Lower leg skin (tissue), 3 donors: ENCODE results near the gene ABI3.

Experiments
- CTCF ChIP-seq, 3 donors: fragments of 450-650 bp; IDR thresholded peaks; one replicate each; pipeline ENCODE4 v1.5.1; 2016; ENCODE audit warnings: antibody characterized with exemption in 3 of 3, mild to moderate bottlenecking in 3 of 3, moderate library complexity in 2 of 3
- POLR2A ChIP-seq, 2 donors: fragments of 450-650 bp; IDR thresholded peaks; one replicate each; pipeline ENCODE4 v1.6.1; 2016 to 2017; ENCODE audit warnings: antibody characterized with exemption in 2 of 2, mild to moderate bottlenecking in 1 of 2, moderate library complexity in 1 of 2

GRCh38 chr17:49229805-49230600, 19.5 kb downstream of the ABI3 start:
- TF ChIP-seq CTCF (IDR thresholded peaks at IDR 0.05) = no peak
- TF ChIP-seq POLR2A (IDR thresholded peaks at IDR 0.05) = no peak
